ENCODE measurements around the gene CLIP1.
A peak's percentile ranks its signal among the peaks of the same experiment; 100 is the strongest.
"Not testable (repeated sequence)": the region's sequence is repeated elsewhere in the genome, so short reads cannot be mapped to it uniquely, and the experiment has no call there.

The CLIP1 gene

GRCh38 chr12:122392411-122392810, 30.1 kb downstream of the CLIP1 start:
- Histone ChIP-seq H3K36me3 (ENCODE audit: control insufficient read depth, insufficient read depth, low read length, severe bottlenecking) (no peaks in the 10 kb centered on the region), H3K9ac (ENCODE audit: low read length) (no peak overlapping the region), H3K9me3 (ENCODE audit: control insufficient read depth, low read length) (no peaks in the 10 kb centered on the region), H3K4me1 (ENCODE audit: control insufficient read depth, insufficient read depth, low read length) (peaks cover 13% of the 10 kb centered on the region), H3K4me3 (ENCODE audit: low read length) (no peak overlapping the region), H3K27me3 (replicated peaks; ENCODE audit: control insufficient read depth, insufficient read depth, low read length) (no peaks in the 10 kb centered on the region)
- no peak for DNase-seq (ENCODE audit: low read depth)

DNA sequence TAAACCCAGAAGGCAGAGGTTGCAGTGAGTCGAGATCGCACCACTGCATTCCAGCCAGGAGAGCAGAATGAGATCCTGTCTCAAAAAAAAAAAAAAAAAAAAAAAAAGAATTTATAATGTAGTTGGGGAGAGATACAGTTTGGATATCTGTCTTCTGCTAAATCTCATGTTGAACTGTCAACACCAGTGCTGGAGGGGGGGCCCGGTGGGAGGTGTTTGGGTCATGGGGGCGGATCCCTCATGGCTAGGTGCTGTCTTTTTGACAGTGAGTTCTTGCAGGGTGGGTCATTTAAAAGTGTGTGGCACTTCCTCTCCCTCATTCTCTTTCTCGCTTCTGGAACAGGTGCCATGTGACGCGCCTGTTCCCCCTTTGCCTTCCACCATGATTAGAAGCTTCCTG, 32.8 kb downstream of the CLIP1 start:
- Histone ChIP-seq H3K9ac (ENCODE audit: low read length) (no peak overlapping the region), H3K27me3 (replicated peaks; ENCODE audit: control insufficient read depth, insufficient read depth, low read length) (no peaks in the 10 kb centered on the region), H3K4me3 (ENCODE audit: low read length) (no peak overlapping the region), H3K36me3 (ENCODE audit: control insufficient read depth, insufficient read depth, low read length, severe bottlenecking) (no peaks in the 10 kb centered on the region), H3K9me3 (ENCODE audit: control insufficient read depth, low read length) (no peaks in the 10 kb centered on the region), H3K4me1 (ENCODE audit: control insufficient read depth, insufficient read depth, low read length) (peaks cover 2% of the 10 kb centered on the region)
- DNase-seq (ENCODE audit: low read depth): no peak

GRCh38 chr12:122387887-122388286, 34.6 kb downstream of the CLIP1 start:
- no peak overlapping the region for H3K9ac ChIP-seq (ENCODE audit: low read length)
- H3K27me3 ChIP-seq (replicated peaks; ENCODE audit: control insufficient read depth, insufficient read depth, low read length): no peaks in the 10 kb centered on the region
- peaks cover 2% of the 10 kb centered on the region for H3K4me1 ChIP-seq (ENCODE audit: control insufficient read depth, insufficient read depth, low read length)
- DNase-seq (ENCODE audit: low read depth): no peak
- no peaks in the 10 kb centered on the region for H3K36me3 ChIP-seq (ENCODE audit: control insufficient read depth, insufficient read depth, low read length, severe bottlenecking)
- H3K9me3 ChIP-seq (ENCODE audit: control insufficient read depth, low read length): no peaks in the 10 kb centered on the region
- no peak overlapping the region for H3K4me3 ChIP-seq (ENCODE audit: low read length)

DNA sequence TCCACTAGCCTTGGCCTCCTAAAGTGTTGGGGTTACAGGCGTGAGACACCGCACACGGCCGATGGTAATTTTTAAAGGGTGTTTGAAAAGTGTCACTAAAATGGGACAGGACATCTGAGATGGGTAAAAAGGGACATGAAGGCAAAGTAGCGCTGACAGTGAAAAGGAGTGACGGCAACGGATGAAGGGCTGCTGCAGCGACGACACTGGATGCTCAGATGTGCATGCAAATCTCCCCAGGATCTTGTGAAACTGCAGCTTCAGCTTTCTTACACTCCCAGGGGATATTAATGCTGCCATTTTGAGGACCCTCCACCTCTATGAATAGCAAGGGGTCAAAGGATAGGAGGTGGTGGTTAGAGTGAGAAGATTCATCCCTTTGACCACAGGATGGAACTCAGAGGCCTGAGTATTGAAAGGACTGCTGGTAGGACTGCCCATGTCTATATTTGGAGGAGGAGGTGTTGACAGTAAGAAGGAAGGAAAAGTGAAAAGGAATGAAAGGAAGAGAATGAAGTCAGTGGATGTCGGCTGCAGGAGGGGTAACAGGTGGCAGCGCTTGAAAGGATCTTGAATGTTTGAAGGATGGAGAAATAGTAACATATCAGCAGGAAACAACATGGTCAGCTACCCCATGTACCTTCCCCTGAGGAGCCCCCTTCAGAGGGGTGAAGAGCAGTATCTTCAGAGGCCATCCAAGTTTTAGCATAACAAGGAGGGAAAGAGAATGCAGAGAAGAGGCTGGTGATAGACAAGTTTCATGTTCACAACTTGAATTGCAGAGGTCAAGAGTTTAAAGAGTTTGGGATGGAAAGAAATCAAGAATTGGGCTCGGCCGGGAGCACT, 37.1 kb downstream of the CLIP1 start:
- Histone ChIP-seq H3K9me3 (ENCODE audit: control insufficient read depth, low read length) (no peaks in the 10 kb centered on the region), H3K4me3 (ENCODE audit: low read length) (no peak overlapping the region), H3K4me1 (ENCODE audit: control insufficient read depth, insufficient read depth, low read length) (peaks cover 5% of the 10 kb centered on the region), H3K36me3 (ENCODE audit: control insufficient read depth, insufficient read depth, low read length, severe bottlenecking) (peaks cover 7% of the 10 kb centered on the region), H3K9ac (ENCODE audit: low read length) (no peak overlapping the region), H3K27me3 (replicated peaks; ENCODE audit: control insufficient read depth, insufficient read depth, low read length) (no peaks in the 10 kb centered on the region)
- DNase-seq (ENCODE audit: low read depth): no peak

GRCh38 chr12:122382919-122383350, 39.5 kb downstream of the CLIP1 start:
- no peak for DNase-seq (ENCODE audit: low read depth)
- no peak overlapping the region for H3K4me3 ChIP-seq (ENCODE audit: low read length)
- H3K9ac ChIP-seq (ENCODE audit: low read length): no peak overlapping the region
- no peaks in the 10 kb centered on the region for H3K9me3 ChIP-seq (ENCODE audit: control insufficient read depth, low read length)
- peaks cover 24% of the 10 kb centered on the region for H3K36me3 ChIP-seq (ENCODE audit: control insufficient read depth, insufficient read depth, low read length, severe bottlenecking)
- H3K27me3 ChIP-seq (replicated peaks; ENCODE audit: control insufficient read depth, insufficient read depth, low read length): no peaks in the 10 kb centered on the region
- peaks cover 5% of the 10 kb centered on the region for H3K4me1 ChIP-seq (ENCODE audit: control insufficient read depth, insufficient read depth, low read length)

DNA sequence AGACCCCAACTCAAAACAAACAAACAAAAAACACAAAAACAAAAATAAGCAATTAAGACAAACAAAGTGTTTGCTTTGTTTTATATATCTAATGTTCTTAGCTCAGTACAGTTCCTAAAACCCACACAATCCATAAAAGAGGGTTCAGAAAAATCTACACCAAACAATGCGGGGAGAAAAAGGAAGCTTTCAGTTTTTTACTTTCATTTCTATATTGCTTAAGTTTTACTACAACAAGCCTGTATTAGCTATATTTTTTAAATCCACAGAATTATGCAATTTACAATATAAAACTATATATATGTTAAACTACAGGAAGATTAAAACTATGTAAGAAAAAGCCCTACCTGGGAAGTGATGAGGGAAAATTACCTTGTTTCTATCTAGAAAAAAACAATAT, 41.4 kb downstream of the CLIP1 start:
- Histone ChIP-seq H3K27me3 (replicated peaks; ENCODE audit: control insufficient read depth, insufficient read depth, low read length) (no peaks in the 10 kb centered on the region), H3K9me3 (ENCODE audit: control insufficient read depth, low read length) (no peaks in the 10 kb centered on the region), H3K4me3 (ENCODE audit: low read length) (no peak overlapping the region), H3K9ac (ENCODE audit: low read length) (no peak overlapping the region), H3K36me3 (ENCODE audit: control insufficient read depth, insufficient read depth, low read length, severe bottlenecking) (peaks cover 40% of the 10 kb centered on the region), H3K4me1 (ENCODE audit: control insufficient read depth, insufficient read depth, low read length) (peaks cover 5% of the 10 kb centered on the region)
- DNase-seq (ENCODE audit: low read depth): no peak

GRCh38 chr12:122376751-122377150, 45.7 kb downstream of the CLIP1 start:
- peaks cover 60% of the 10 kb centered on the region for H3K36me3 ChIP-seq (ENCODE audit: control insufficient read depth, insufficient read depth, low read length, severe bottlenecking)
- H3K4me1 ChIP-seq (ENCODE audit: control insufficient read depth, insufficient read depth, low read length); H3K4me3 ChIP-seq (ENCODE audit: low read length); H3K27me3 ChIP-seq (replicated peaks; ENCODE audit: control insufficient read depth, insufficient read depth, low read length); H3K9me3 ChIP-seq (ENCODE audit: control insufficient read depth, low read length); H3K9ac ChIP-seq (ENCODE audit: low read length); DNase-seq (ENCODE audit: low read depth): not testable (repeated sequence)

GRCh38 chr12:122374707-122375106, 47.8 kb downstream of the CLIP1 start:
- DNase-seq (ENCODE audit: low read depth): no peak
- Histone ChIP-seq H3K9ac (ENCODE audit: low read length) (no peak overlapping the region), H3K36me3 (ENCODE audit: control insufficient read depth, insufficient read depth, low read length, severe bottlenecking) (peaks cover 54% of the 10 kb centered on the region), H3K27me3 (replicated peaks; ENCODE audit: control insufficient read depth, insufficient read depth, low read length) (no peaks in the 10 kb centered on the region), H3K4me3 (ENCODE audit: low read length) (no peak overlapping the region), H3K9me3 (ENCODE audit: control insufficient read depth, low read length) (no peaks in the 10 kb centered on the region), H3K4me1 (ENCODE audit: control insufficient read depth, insufficient read depth, low read length) (no peaks in the 10 kb centered on the region)

GRCh38 chr12:122371475-122372045, 50.9 kb downstream of the CLIP1 start:
- no peak overlapping the region for H3K9ac ChIP-seq (ENCODE audit: low read length)
- H3K27me3 ChIP-seq (replicated peaks; ENCODE audit: control insufficient read depth, insufficient read depth, low read length): no peaks in the 10 kb centered on the region
- DNase-seq (ENCODE audit: low read depth): no peak
- peaks cover 26% of the 10 kb centered on the region for H3K4me1 ChIP-seq (ENCODE audit: control insufficient read depth, insufficient read depth, low read length)
- peaks cover 28% of the 10 kb centered on the region for H3K36me3 ChIP-seq (ENCODE audit: control insufficient read depth, insufficient read depth, low read length, severe bottlenecking)
- H3K4me3 ChIP-seq (ENCODE audit: low read length): no peak overlapping the region
- no peaks in the 10 kb centered on the region for H3K9me3 ChIP-seq (ENCODE audit: control insufficient read depth, low read length)

GRCh38 chr12:122368361-122369073, 54.0 kb downstream of the CLIP1 start:
- Histone ChIP-seq H3K9ac (ENCODE audit: low read length) (peak overlapping the region; percentile 10), H3K4me3 (ENCODE audit: low read length) (no peak overlapping the region), H3K9me3 (ENCODE audit: control insufficient read depth, low read length) (no peaks in the 10 kb centered on the region), H3K4me1 (ENCODE audit: control insufficient read depth, insufficient read depth, low read length) (peaks cover 37% of the 10 kb centered on the region), H3K27me3 (replicated peaks; ENCODE audit: control insufficient read depth, insufficient read depth, low read length) (no peaks in the 10 kb centered on the region), H3K36me3 (ENCODE audit: control insufficient read depth, insufficient read depth, low read length, severe bottlenecking) (peaks cover 19% of the 10 kb centered on the region)
- peak; percentile 29 for DNase-seq (ENCODE audit: low read depth)

GRCh38 chr12:122367632-122368031, 54.8 kb downstream of the CLIP1 start:
- H3K9me3 ChIP-seq (ENCODE audit: control insufficient read depth, low read length); DNase-seq (ENCODE audit: low read depth); H3K27me3 ChIP-seq (replicated peaks; ENCODE audit: control insufficient read depth, insufficient read depth, low read length); H3K4me3 ChIP-seq (ENCODE audit: low read length): not testable (repeated sequence)
- Histone ChIP-seq H3K9ac (ENCODE audit: low read length) (peak overlapping the region; percentile 10), H3K36me3 (ENCODE audit: control insufficient read depth, insufficient read depth, low read length, severe bottlenecking) (peaks cover 15% of the 10 kb centered on the region), H3K4me1 (ENCODE audit: control insufficient read depth, insufficient read depth, low read length) (peaks cover 42% of the 10 kb centered on the region)
